Fibroblast of lung (primary cell): ENCODE data around the gene GUCA1A.

Source experiments
- CTCF ChIP-seq, 2 donors: IDR thresholded peaks in 1 of 2; conservative IDR thresholded peaks in 1 of 2; 1 replicate in 1 of 2; 2 replicates in 1 of 2; pipeline ENCODE4 v1.5.1; 2011 to 2012; ENCODE audit warnings: low read length in 2 of 2, control low read depth in 1 of 2, inconsistent platforms in 1 of 2, low read depth in 1 of 2, mild to moderate bottlenecking in 1 of 2
- EZH2 ChIP-seq: IDR thresholded peaks from 2 replicates; pipeline ENCODE4 v1.5.1; 2012; ENCODE audit warnings: low read length, control low read depth, mild to moderate bottlenecking; ENCODE audit errors: missing control alignments

GRCh38 chr6:42228305-42228704 lies 55.1 kb downstream of the GUCA1A start:
- TF ChIP-seq CTCF (conservative IDR thresholded peaks at IDR 0.05 in 1 of 2, IDR thresholded peaks at IDR 0.05 in 1 of 2; ENCODE audit: low read depth in 1 of 2, low read length in 2 of 2) (no peak), EZH2 (no peak)
